ENCODE data around the gene PIP4K2B. TPM values are rescaled to one million over a fixed set of nuclear protein-coding genes. Genes with fewer than 3 reads are reported as not detected.
A peak's percentile ranks its signal among the peaks of the same experiment; 100 is the strongest.

PIP4K2B gene
- total and polyA plus RNA-seq, 2 of the 8 experiments (the other 6 are each of a cell fraction or from before 2014, with no cell fraction given): 21.5 to 57.8 TPM

GRCh38 chr17:38738686-38739085 lies 60.7 kb downstream of the PIP4K2B start:
- Histone ChIP-seq H4K20me1 (replicated peaks in 1 of 2; ENCODE audit: control insufficient read depth in 1 of 2, insufficient read depth in 2 of 2, low read length in 2 of 2) (peaks cover 30 to 57% of the 10 kb centered on the region in 2 experiments), H2BK15ac (ENCODE audit: low read length) (no peak overlapping the region), H3K4me2 (ENCODE audit: insufficient read depth in 1 of 2, low read depth in 2 of 2, low read length in 2 of 2) (no peak overlapping the region), H4K8ac (ENCODE audit: extremely low read depth, insufficient read depth, low read length) (peak overlapping the region; percentile 17; the same call in 1 of the 2 replicates), H3K9ac (replicated peaks in 1 of 4; ENCODE audit: extremely low read depth in 1 of 4, low read depth in 3 of 4, low read length in 3 of 4) (no peak overlapping the region), H3K27ac (ENCODE audit: low read depth, low read length) (no peak overlapping the region), H3K23me2 (ENCODE audit: low read depth, low read length) (no peaks in the 10 kb centered on the region), H3K36me3 (ENCODE audit: control insufficient read depth in 2 of 4, insufficient read depth in 4 of 4, low read length in 3 of 4) (peaks cover 2 to 30% (median 17%) of the 10 kb centered on the region in 4 experiments; a peak in 7 of 8 replicates), H2BK12ac (ENCODE audit: low read depth, low read length) (no peak overlapping the region), H3K9me3 (ENCODE audit: insufficient read depth in 2 of 2, low read depth in 1 of 2, low read length in 1 of 2) (no peaks in the 10 kb centered on the region), H2BK5ac (ENCODE audit: low read depth, low read length) (no peak overlapping the region), H3K18ac (ENCODE audit: extremely low read depth, low read length) (no peak overlapping the region), H3K27me3 (replicated peaks in 1 of 4; ENCODE audit: control insufficient read depth in 3 of 4, extremely low read depth in 1 of 4, insufficient read depth in 3 of 4, low read length in 3 of 4) (no peaks in the 10 kb centered on the region), H3K79me1 (ENCODE audit: low read depth, low read length) (peaks cover 22% of the 10 kb centered on the region), H3K4ac (replicated peaks; ENCODE audit: insufficient read length, low read depth, low read length) (no peak overlapping the region), H3K56ac (replicated peaks; ENCODE audit: insufficient read length, low read depth, low read length) (no peak overlapping the region), H2AFZ (ENCODE audit: low read length) (no peak overlapping the region), H4K5ac (ENCODE audit: insufficient read length, low read depth, low read length) (no peak overlapping the region), H2AK5ac (ENCODE audit: low read depth, low read length) (no peak overlapping the region), H4K91ac (replicated peaks; ENCODE audit: insufficient read length, low read length) (no peak overlapping the region), H2BK20ac (ENCODE audit: low read length) (no peak overlapping the region), H3K4me1 (replicated peaks in 1 of 4; ENCODE audit: control insufficient read depth in 3 of 4, insufficient read depth in 4 of 4, low read length in 3 of 4) (peaks cover 0 to 19% (median 7%) of the 10 kb centered on the region in 4 experiments; a peak in 6 of 7 replicates), H2BK120ac (replicated peaks; ENCODE audit: low read depth, low read length) (no peak overlapping the region), H3K79me2 (ENCODE audit: control insufficient read depth in 1 of 2, insufficient read depth in 2 of 2, low read length in 2 of 2) (peaks cover 15 to 46% of the 10 kb centered on the region in 2 experiments), H3K14ac (ENCODE audit: insufficient read length) (no peak overlapping the region), H3K23ac (ENCODE audit: insufficient read length) (no peak overlapping the region), H3K4me3 (ENCODE audit: extremely low read depth in 1 of 4, insufficient read depth in 2 of 4, low read depth in 3 of 4, low read length in 4 of 4) (no peak overlapping the region)
- ChIA-PET CTCF (ENCODE audit: partially characterized antibody) (interaction anchor here (5.4 kb wide), 1 partner anchor 62 kb away, joined by 44 read pairs; the partner anchor contains the start of gene EPOP), POLR2A (ENCODE audit: partially characterized antibody) (interaction anchor here (3.1 kb wide), 1 partner anchor 7 kb away, joined by 19 read pairs; no protein-coding TSS in a partner anchor)
- 92% methylated on average over 16 of the region's 16 CpGs; no CpG with 5 or more reads in 1 of the 2 experiments for WGBS, 2 experiments (ENCODE audit: extremely low coverage in 1 of 2, insufficient coverage in 1 of 2, insufficient read length in 1 of 2, insufficient replicate concordance in 2 of 2, low coverage in 1 of 2, low lambda C conversion rate in 2 of 2, missing lambda C conversion rate in 1 of 2)
- no peak for DNase-seq (ENCODE audit: low read depth in 1 of 2, low spot score in 2 of 2)
- FAIRE-seq: no peak
- no peak for TF ChIP-seq SIRT6 (IDR thresholded peaks at IDR 0.05; ENCODE audit: low read length)
- no peak for TF ChIP-seq TBP (IDR thresholded peaks at IDR 0.05; ENCODE audit: low read depth, low read length)
- no peak for TF ChIP-seq TAF7 (optimal IDR thresholded peaks at IDR 0.05; ENCODE audit: borderline replicate concordance, low read depth, low read length)

All from H1 (cell line).